Stimulated activated naive CD8-positive, alpha-beta T cell treated with anti-CD3 and anti-CD28 coated beads, Interleukin-15, Interleukin-2, amounts not matched to agents 100 ng/mL and 50 ng/mL, for 24 hours (primary cell): ENCODE measurements around the gene DENND5B.

Source experiments
- H3K27ac Mint-ChIP-seq: one replicate; pipeline ENCODE4 v1.8.0; 2021; ENCODE audit warnings: mild to moderate bottlenecking, mixed read lengths
- H3K27me3 Mint-ChIP-seq: one replicate; pipeline ENCODE4 v1.8.0; 2021; ENCODE audit warnings: mixed read lengths
- H3K36me3 Mint-ChIP-seq: one replicate; pipeline ENCODE4 v1.8.0; 2021; ENCODE audit warnings: low read depth, mixed read lengths
- H3K4me1 Mint-ChIP-seq: one replicate; pipeline ENCODE4 v1.8.0; 2021; ENCODE audit warnings: low read depth, mixed read lengths
- H3K4me3 Mint-ChIP-seq: one replicate; pipeline ENCODE4 v1.8.0; 2021; ENCODE audit warnings: mild to moderate bottlenecking, mixed read lengths
- H3K9me3 Mint-ChIP-seq: one replicate; pipeline ENCODE4 v1.8.0; 2021; ENCODE audit warnings: mixed read lengths

DENND5B gene

DNA sequence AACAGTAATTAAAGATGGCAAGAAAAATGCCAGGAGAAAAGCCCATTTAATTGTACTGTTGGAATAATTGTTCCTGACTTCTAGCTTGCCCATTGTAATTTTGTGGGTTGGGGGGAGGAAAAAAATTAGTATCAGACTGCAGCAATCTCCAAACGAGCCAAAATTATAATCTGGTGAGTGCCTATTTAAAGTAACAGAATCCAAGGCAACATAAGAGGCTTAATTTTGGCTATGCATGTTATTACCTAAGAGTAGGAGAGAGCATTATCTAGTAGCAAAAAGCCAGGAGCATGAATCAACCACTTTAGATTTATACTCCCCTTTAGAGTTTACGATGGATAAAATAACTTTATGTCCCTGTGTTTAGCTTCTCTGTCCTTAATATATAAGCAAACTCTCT, 14.6 kb upstream of the DENND5B start:
- no peaks in the 10 kb centered on the region for H3K4me1 Mint-ChIP-seq
- H3K27me3 Mint-ChIP-seq = peaks cover 3% of the 10 kb centered on the region
- H3K36me3 Mint-ChIP-seq = peaks cover 5% of the 10 kb centered on the region
- H3K4me3 Mint-ChIP-seq = no peak overlapping the region
- H3K9me3 Mint-ChIP-seq = peaks cover 15% of the 10 kb centered on the region
- H3K27ac Mint-ChIP-seq = no peak overlapping the region

DNA sequence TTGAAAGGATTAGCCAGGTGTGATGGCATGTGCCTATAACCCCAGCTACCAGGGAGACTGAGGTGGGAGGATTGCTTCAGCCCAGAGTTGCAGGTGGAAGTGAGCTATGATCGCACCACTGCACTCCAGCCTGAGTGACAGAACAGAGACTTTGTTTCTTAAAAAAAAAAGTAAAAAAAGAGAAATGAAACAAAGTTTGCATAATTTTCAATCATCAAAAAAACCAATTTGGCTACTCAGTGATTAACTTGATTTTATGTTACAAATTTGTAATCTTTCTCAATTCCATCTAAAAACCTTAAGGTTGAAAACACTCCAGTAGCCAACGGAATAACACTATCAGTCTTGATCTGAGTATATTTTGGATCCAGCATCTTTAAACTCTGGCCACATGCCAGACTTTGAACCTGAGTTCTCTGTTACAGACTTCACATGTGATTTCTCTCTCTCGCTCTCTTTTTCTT, 12.6 kb upstream of the DENND5B start:
- Mint-ChIP-seq H3K4me1 (peaks cover 4% of the 10 kb centered on the region), H3K36me3 (peaks cover 5% of the 10 kb centered on the region)

DNA sequence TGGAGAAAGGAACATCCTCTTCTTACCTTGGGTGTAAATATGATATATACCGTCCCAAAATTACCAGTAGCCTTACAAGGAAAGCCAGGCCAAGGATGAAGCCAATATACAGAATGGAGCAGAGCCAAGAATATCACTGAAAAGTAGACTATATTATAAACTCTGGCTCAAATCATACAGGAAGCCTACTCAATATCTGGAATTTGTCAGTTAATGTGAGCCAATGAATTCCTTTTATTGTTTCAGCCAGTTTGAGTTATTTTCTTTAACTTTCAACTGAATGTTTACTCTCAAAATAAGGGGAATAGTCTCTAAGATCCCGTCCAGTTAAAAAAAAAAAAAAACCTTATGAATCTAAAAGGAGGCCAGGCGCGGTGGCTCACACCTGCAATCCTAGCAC, 9.8 kb upstream of the DENND5B start:
- Mint-ChIP-seq H3K9me3 (no peaks in the 10 kb centered on the region), H3K4me1 (peaks cover 4% of the 10 kb centered on the region), H3K4me3 (no peak overlapping the region), H3K36me3 (no peaks in the 10 kb centered on the region), H3K27me3 (peaks cover 3% of the 10 kb centered on the region), H3K27ac (no peak overlapping the region)

More for the DNA sequence above, 12.6 kb upstream of the DENND5B start:
- Mint-ChIP-seq H3K27ac (no peak overlapping the region), H3K4me3 (no peak overlapping the region), H3K27me3 (peaks cover 3% of the 10 kb centered on the region), H3K9me3 (peaks cover 11% of the 10 kb centered on the region)

DNA sequence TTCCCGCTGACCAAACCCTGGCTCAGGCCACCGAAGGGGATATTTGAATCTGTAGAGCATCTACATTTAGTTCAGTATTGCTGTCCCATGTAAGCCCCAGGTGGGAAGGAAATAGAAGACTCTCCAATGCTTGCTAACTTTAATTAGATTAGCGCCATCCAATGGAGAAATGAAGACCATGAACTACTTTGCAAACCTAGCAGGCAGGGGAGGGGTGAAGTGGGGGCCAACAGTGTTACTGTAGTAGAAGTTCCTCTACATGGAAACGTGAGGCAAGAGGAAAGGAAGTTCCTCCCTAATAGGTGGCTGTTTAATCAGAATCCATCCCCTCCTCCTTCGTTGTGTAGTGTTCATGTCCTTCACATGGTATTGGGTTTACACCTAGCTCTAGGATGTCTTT, 9.3 kb upstream of the DENND5B start:
- peaks cover 8% of the 10 kb centered on the region for H3K27me3 Mint-ChIP-seq
- H3K4me1 Mint-ChIP-seq = peaks cover 4% of the 10 kb centered on the region
- H3K27ac Mint-ChIP-seq = no peak overlapping the region

DNA sequence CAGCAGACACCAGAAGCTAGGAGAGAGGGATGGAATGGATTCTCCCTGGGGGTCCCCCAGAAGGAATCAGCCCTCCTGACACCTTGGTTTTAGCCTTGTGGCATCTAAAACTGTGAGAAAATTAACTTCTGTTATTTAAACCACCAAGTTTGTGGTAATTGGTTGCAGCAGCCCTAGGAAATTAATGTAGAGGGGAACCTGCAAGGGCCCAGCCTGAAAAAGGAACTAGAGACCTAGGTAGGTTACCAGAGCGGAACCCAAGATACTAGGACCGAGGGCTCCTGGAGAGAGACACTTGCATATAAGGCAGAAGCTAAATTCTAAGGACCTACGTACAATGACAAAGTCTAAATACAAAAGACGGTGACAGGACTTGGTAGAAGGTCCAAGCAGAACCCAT, 8.1 kb upstream of the DENND5B start:
- no peak overlapping the region for H3K27ac Mint-ChIP-seq
- no peaks in the 10 kb centered on the region for H3K9me3 Mint-ChIP-seq
- peaks cover 7% of the 10 kb centered on the region for H3K27me3 Mint-ChIP-seq
- H3K36me3 Mint-ChIP-seq = no peaks in the 10 kb centered on the region
- H3K4me1 Mint-ChIP-seq = peaks cover 4% of the 10 kb centered on the region
- no peak overlapping the region for H3K4me3 Mint-ChIP-seq

More for the DNA sequence above, 9.3 kb upstream of the DENND5B start:
- H3K4me3 Mint-ChIP-seq = no peak overlapping the region
- no peaks in the 10 kb centered on the region for H3K9me3 Mint-ChIP-seq
- no peaks in the 10 kb centered on the region for H3K36me3 Mint-ChIP-seq

DNA sequence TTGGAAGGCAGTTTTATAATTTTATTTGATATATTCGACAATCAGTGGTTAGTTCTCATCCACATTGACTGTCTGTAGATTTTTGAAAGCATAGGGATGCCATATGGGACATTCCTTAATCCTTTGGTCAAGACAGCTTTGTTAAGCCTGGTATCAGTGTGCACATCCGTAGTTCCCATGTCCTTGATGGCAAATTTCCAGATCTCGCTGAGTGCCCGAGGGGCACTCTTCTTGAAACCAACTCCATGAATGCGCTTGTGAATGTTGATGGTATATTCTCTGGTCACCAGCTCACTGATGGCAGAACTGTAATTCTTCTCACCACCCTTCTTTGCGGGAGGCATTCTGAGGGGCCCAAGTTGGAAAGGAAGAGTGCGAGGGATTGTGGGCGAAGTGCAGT, 6.1 kb upstream of the DENND5B start:
- Mint-ChIP-seq H3K4me3 (no peak overlapping the region), H3K4me1 (peaks cover 4% of the 10 kb centered on the region), H3K9me3 (no peaks in the 10 kb centered on the region), H3K36me3 (no peaks in the 10 kb centered on the region), H3K27me3 (peaks cover 14% of the 10 kb centered on the region), H3K27ac (no peak overlapping the region)

DNA sequence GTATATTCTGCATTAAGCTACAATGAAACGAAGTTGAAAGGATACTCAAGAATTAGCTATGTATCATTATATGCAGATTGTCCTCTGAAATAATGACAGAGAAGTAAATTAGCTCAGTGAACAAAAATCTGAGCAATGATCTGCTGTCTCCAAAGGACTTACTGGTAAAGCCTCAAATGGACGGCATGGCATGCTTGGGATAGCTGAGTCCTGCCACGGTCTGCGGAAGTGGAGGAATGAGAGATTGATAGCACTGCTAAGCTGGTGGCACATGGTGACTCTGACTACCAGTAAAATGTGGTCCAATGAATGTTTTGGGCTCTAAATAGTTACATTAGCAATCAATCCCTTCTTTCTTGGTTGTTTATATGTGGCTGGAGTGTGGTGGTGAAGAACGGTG, 3.7 kb upstream of the DENND5B start:
- Mint-ChIP-seq H3K4me3 (no peak overlapping the region), H3K27ac (no peak overlapping the region), H3K9me3 (no peaks in the 10 kb centered on the region), H3K4me1 (peaks cover 12% of the 10 kb centered on the region), H3K36me3 (no peaks in the 10 kb centered on the region), H3K27me3 (peaks cover 23% of the 10 kb centered on the region)

DNA sequence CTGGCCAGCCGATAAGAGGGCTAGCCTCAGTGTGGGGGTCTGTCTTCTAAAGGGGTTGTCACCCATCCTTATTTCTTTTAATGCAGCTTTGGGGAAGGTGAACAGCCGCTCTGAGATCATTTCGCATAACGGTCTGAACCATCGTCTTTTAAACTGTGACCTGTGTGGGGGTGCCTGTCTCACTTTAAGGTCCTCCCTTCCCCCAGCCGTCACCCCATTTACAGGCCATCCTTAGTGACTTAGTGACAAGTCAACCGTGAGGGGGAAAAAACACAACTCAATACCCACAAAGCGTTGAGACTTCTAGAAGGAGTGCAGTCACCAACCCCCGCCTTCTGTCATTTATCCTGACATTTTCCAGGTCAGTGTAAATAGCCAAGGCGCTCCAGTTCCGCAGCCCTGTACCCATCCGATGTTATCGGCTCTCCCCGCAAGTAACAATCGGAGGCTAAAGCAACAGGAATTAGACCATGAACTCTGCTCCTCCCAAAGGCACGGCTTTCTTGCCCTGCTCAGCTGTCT, 505 bp upstream of the DENND5B start:
- Mint-ChIP-seq H3K9me3 (peaks cover 4% of the 10 kb centered on the region), H3K4me3 (peak overlapping the region; percentile 83), H3K36me3 (no peaks in the 10 kb centered on the region), H3K4me1 (peaks cover 19% of the 10 kb centered on the region), H3K27ac (peak overlapping the region; percentile 6), H3K27me3 (peaks cover 40% of the 10 kb centered on the region)

DNA sequence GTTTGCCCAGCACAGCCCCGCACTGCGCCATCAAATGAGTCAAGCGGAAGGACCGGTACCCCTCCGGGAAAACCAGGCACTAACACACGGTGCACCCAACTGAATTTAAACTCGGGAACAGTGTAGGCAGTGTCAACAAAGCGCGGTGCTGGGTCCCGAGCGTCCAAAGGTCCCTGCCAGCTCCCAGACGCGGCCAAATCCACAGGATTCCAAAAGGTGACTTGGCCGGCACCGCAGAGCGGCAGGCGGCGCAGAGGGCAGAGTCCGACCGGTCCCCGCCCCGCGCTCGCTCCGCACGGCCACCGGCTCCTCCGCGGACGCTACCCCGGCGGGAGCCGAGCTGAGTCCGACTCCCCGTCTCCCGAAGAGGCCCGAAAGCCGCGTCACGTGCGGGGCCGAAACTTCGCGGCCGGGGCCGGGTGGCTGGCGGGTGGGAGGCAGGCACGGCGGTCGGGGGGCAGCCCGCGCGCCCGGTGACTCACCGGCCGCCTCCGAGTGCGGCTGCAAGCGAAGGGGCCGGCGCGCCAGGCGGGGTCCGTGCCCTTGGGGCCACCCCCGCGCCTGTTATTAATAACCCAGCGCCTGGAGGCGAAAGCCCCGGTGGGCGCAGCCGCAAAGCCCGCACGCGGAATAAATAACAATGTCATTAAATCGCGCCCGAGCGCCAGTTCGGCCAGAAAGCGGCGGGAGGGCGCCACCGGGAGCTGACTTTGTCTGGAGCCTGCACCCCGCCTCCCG, 863 bp downstream of the DENND5B start:
- Mint-ChIP-seq H3K9me3 (peaks cover 4% of the 10 kb centered on the region), H3K27ac (peak overlapping the region; percentile 65), H3K4me3 (peak overlapping the region; percentile 85), H3K27me3 (peaks cover 39% of the 10 kb centered on the region), H3K4me1 (peaks cover 19% of the 10 kb centered on the region), H3K36me3 (no peaks in the 10 kb centered on the region)

DNA sequence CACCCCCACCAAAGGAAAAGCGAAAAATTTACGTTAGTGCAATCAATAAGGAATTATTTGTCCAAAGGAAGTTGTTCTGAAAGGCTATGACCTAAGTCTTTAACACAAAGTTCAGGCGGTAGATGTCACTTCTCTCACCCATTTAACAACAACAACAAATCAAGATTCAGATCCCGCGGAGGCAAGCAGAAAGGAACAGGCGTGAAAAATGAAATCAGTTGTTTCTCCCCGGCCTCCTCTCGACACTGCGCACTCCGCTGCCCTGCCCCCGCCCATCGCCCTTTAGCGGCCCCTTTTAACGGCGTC, 1.4 kb downstream of the DENND5B start:
- Mint-ChIP-seq H3K4me3 (peak overlapping the region; percentile 85), H3K27me3 (peaks cover 39% of the 10 kb centered on the region), H3K27ac (peak overlapping the region; percentile 65), H3K9me3 (peaks cover 4% of the 10 kb centered on the region), H3K36me3 (no peaks in the 10 kb centered on the region), H3K4me1 (peaks cover 19% of the 10 kb centered on the region)

DNA sequence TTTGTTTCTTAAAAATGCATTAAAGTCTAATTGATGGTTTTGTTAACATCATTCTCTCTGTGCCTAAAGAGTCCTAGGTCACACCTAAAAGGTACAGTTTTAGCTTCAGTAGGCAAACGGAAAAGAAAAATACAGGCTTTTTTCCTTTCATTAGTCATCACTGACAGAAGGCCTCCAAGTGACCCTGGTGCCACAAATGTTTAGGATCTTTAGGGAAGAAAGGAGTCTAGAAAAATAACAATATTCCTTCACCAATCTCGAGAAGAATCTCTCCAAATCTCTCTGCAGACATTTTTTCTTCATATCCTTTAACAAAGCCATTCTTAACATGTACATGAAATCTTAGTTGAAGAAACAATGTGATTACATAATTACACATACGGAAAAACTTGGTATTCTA, 2.0 kb downstream of the DENND5B start:
- Mint-ChIP-seq H3K4me3 (peak overlapping the region; percentile 85), H3K27me3 (peaks cover 36% of the 10 kb centered on the region), H3K36me3 (no peaks in the 10 kb centered on the region), H3K4me1 (peaks cover 19% of the 10 kb centered on the region), H3K27ac (no peak overlapping the region), H3K9me3 (peaks cover 4% of the 10 kb centered on the region)

DNA sequence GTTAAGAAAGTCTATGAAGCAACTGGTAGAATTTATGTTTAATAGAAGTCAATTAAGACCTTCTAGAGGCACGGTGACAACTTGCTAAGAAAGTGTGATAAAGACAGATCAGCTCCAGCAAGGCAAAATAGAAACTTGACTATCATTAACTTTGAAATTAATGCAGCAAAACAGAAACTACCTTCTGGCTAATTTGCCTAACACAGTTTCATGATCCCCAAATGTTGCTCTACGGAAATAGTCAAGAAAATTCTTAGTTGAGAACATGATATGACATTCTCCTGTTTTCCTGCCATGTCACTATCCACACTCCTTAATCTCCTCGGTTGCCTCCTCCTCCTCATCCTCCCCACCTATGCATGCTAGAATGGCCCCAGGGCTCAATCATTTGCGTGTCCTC, 4.2 kb downstream of the DENND5B start:
- Mint-ChIP-seq H3K9me3 (peaks cover 4% of the 10 kb centered on the region), H3K27ac (peak overlapping the region; percentile 1), H3K27me3 (peaks cover 28% of the 10 kb centered on the region), H3K36me3 (no peaks in the 10 kb centered on the region), H3K4me3 (no peak overlapping the region), H3K4me1 (peaks cover 18% of the 10 kb centered on the region)

DNA sequence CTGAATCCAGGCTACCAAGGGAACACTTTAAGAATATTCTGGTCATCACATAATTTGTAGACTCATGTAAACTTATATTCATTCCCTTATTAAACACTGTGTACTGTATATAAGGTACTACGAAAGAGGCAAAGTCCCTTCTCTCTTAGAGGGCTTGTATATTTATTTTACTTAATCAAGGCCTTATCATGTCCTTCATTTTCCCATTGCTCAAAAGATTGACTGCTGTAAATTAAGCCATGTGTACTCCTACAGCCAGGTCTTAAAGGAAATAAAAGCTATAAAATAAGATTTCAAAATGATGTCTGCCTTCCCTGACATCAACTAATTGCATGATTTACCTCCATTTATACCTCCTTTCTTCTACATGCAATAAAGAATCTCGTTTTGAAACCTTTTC, 5.0 kb downstream of the DENND5B start:
- Mint-ChIP-seq H3K4me1 (peaks cover 13% of the 10 kb centered on the region), H3K36me3 (no peaks in the 10 kb centered on the region), H3K9me3 (peaks cover 4% of the 10 kb centered on the region), H3K4me3 (no peak overlapping the region), H3K27me3 (peaks cover 23% of the 10 kb centered on the region), H3K27ac (no peak overlapping the region)

DNA sequence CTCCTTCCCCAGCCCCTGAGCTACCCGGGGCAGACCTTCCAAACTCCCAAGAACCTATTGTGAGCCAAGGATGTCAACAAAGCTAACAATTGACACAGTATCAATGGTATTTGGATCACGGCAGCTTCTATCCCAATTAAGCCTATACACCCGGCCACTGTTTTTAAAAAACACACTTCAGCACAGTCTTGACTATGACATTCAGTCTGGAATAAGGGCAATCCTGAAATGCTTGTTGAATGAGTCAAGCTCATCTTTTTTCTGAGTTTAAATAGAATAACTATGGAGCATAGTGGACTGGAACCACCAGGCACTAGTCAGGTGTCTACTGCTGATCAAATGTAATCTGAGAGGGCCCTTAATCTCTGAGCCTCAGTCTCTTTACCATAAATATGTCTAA, 5.7 kb downstream of the DENND5B start:
- no peak overlapping the region for H3K4me3 Mint-ChIP-seq
- peaks cover 23% of the 10 kb centered on the region for H3K27me3 Mint-ChIP-seq
- peaks cover 13% of the 10 kb centered on the region for H3K4me1 Mint-ChIP-seq
- no peak overlapping the region for H3K27ac Mint-ChIP-seq
- H3K9me3 Mint-ChIP-seq = peaks cover 4% of the 10 kb centered on the region
- no peaks in the 10 kb centered on the region for H3K36me3 Mint-ChIP-seq

DNA sequence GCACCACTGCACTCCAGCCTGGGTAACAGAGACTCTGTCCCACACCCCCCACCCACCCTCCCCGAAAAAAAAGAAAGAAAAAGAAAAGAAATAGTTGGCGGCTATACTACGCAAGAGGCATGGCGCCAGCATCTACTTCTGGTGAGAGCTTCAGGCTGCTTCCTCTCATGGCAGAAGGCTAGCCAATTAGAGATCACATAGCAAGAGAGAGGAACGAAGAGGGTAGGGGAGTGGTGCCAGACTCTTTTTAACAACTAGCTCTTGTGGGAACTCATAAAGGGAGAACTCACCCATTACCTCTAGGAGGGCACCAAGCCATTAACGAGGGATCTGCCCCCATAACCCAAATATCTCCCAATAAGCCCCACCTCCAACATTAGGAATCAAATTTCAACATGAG, 6.2 kb downstream of the DENND5B start:
- peaks cover 4% of the 10 kb centered on the region for H3K9me3 Mint-ChIP-seq
- no peak overlapping the region for H3K4me3 Mint-ChIP-seq
- H3K36me3 Mint-ChIP-seq = no peaks in the 10 kb centered on the region
- H3K27me3 Mint-ChIP-seq = peaks cover 22% of the 10 kb centered on the region
- peaks cover 13% of the 10 kb centered on the region for H3K4me1 Mint-ChIP-seq
- H3K27ac Mint-ChIP-seq = no peak overlapping the region

DNA sequence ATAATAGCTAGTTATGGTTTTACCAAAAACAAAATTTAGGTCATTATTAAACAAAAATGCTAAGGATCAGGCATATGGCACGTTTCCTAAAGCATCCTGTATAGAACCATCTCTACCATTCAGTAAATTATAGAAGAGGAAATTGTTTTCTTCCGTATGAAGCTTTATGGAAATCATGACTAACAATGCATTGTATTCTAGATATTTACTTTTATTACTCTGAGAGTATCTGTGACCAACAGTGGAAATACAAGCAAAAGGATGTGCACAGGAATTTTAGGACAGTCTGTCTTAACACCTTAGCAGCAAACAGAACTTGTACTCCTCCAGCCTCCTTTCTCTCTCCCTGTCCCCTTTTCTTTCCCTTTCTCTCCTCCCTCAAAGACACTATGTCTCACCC, 7.1 kb downstream of the DENND5B start:
- peaks cover 4% of the 10 kb centered on the region for H3K9me3 Mint-ChIP-seq
- H3K27ac Mint-ChIP-seq = no peak overlapping the region
- H3K27me3 Mint-ChIP-seq = peaks cover 13% of the 10 kb centered on the region
- no peak overlapping the region for H3K4me3 Mint-ChIP-seq
- peaks cover 4% of the 10 kb centered on the region for H3K4me1 Mint-ChIP-seq
- no peaks in the 10 kb centered on the region for H3K36me3 Mint-ChIP-seq
